GM12878 (cell line): ENCODE data around the gene NPTN. TPM values are rescaled to one million over a fixed set of nuclear protein-coding genes. Genes with fewer than 3 reads are reported as not detected.

Source experiments
- ATAC-seq: fragments of 200-7000 bp; cut with Tn5 transposase; 3 replicates; pipeline ENCODE4 v1.9.1; 2020; ENCODE audit warnings: mild to moderate bottlenecking, moderate library complexity
- BruUV-seq: library from RNA; stranded (reverse); fragments of 400-500 nt; replicated peaks from 2 replicates; lab custom pipeline; 2021; lab: Mats Ljungman, UMichigan
- CTCF ChIA-PET: fragments of 300-600 bp; sonication (Branson Sonifier 250); formaldehyde crosslinking; extraction: SDS; loops from one replicate; lab custom pipeline; 2021; ENCODE audit warnings: inconsistent platforms; lab: Yijun Ruan, JAX
- POLR2A ChIA-PET: fragments of 350-600 bp; formaldehyde crosslinking; extraction: SDS; loops from one replicate; lab custom pipeline; 2021; ENCODE audit warnings: inconsistent platforms; lab: Charles Lee
- RAD21 ChIA-PET: fragments of 300-600 bp; sonication (Branson Sonifier 250); formaldehyde crosslinking; loops from one replicate; lab custom pipeline; 2023; ENCODE audit warnings: antibody characterized with exemption; ENCODE audit not compliant: unreplicated experiment; lab: Charles Lee
- SMC1A ChIA-PET: fragments of 300-600 bp; sonication (Branson Sonifier 250); formaldehyde crosslinking; loops from one replicate; lab custom pipeline; 2023; ENCODE audit not compliant: unreplicated experiment, uncharacterized antibody; lab: Charles Lee
- DNase-seq: peaks from one replicate; pipeline ENCODE4 v3.0.0-alpha.2; 2011; ENCODE audit warnings: low read depth, low spot score
- FAIRE-seq: peaks from 3 replicates; lab custom pipeline; 2011; peaks lifted over from hg19 to GRCh38; lab: Jason Lieb, UNC
- H2AFZ ChIP-seq: 2 replicates; pipeline ENCODE4 v1.6.0; 2011; ENCODE audit warnings: low read depth, low read length, control low read depth; ENCODE audit not compliant: control insufficient read depth
- H3K27ac ChIP-seq: 2 replicates; pipeline ENCODE4 v1.5.1; 2011; ENCODE audit warnings: control low read depth; ENCODE audit not compliant: control insufficient read depth, insufficient read depth
- H3K27me3 ChIP-seq, 2 experiments: replicated peaks in 1 of 2; 2 replicates each; pipeline versions ENCODE4 v1.6.0 to v1.6.1; 2011; ENCODE audit warnings: low read length in 1 of 2; ENCODE audit not compliant: control insufficient read depth in 2 of 2, insufficient read depth in 2 of 2
- H3K36me3 ChIP-seq, 2 experiments: 2 replicates each; pipeline ENCODE4 v1.5.1; 2011; ENCODE audit warnings: low read length in 1 of 2; ENCODE audit not compliant: control insufficient read depth in 2 of 2, insufficient read depth in 2 of 2
- H3K4me1 ChIP-seq: 2 replicates; pipeline ENCODE4 v1.6.1; 2011; ENCODE audit warnings: mild to moderate bottlenecking, low read length, moderate library complexity, mixed read lengths; ENCODE audit not compliant: control insufficient read depth, insufficient read depth
- H3K4me2 ChIP-seq: 2 replicates; pipeline ENCODE4 v1.6.0; 2011; ENCODE audit warnings: control low read depth; ENCODE audit not compliant: control insufficient read depth, insufficient read depth
- H3K4me3 ChIP-seq: fragments of 200-600 bp; sonication (generic); 2 replicates; pipeline ENCODE4 v1.5.1; 2016
- H3K79me2 ChIP-seq: 2 replicates; pipeline ENCODE4 v1.6.0; 2011; ENCODE audit warnings: low read length; ENCODE audit not compliant: control insufficient read depth, insufficient read depth
- H3K9ac ChIP-seq: 2 replicates; pipeline ENCODE4 v1.8.0; 2011; ENCODE audit warnings: low read length, control low read depth, mixed read lengths; ENCODE audit not compliant: control insufficient read depth, insufficient read depth
- H3K9me3 ChIP-seq: replicated peaks from 3 replicates; pipeline ENCODE4 v1.5.1; 2011; ENCODE audit warnings: mild to moderate bottlenecking, low read length; ENCODE audit not compliant: control insufficient read depth, insufficient read depth
- H4K20me1 ChIP-seq: 2 replicates; pipeline ENCODE4 v1.6.0; 2011; ENCODE audit not compliant: control insufficient read depth, insufficient read depth
- CHD2 ChIP-seq: IDR thresholded peaks from 2 replicates; pipeline ENCODE4 v1.6.1; 2011; ENCODE audit warnings: low read depth, low read length, improper control_type of control experiment, borderline replicate concordance
- E2F4 ChIP-seq: IDR thresholded peaks from 2 replicates; pipeline ENCODE4 v1.6.1; 2012; ENCODE audit warnings: low read depth, low read length, improper control_type of control experiment
- EGR1 ChIP-seq, 2 experiments: IDR thresholded peaks; 1 replicate in 1 of 2; 2 replicates in 1 of 2; pipeline ENCODE4 v1.6.1; 2011 to 2012; ENCODE audit warnings: low read depth in 2 of 2, low read length in 2 of 2, borderline replicate concordance in 1 of 2, mild to moderate bottlenecking in 1 of 2, moderate library complexity in 1 of 2
- FOXK2 ChIP-seq: fragments of 450-650 bp; IDR thresholded peaks from 2 replicates; pipeline ENCODE4 v1.6.1; 2017; ENCODE audit warnings: mild to moderate bottlenecking, moderate library complexity
- GABPA ChIP-seq: IDR thresholded peaks from 2 replicates; pipeline ENCODE4 v1.6.1; 2014; ENCODE audit warnings: antibody characterized with exemption, low read depth, mild to moderate bottlenecking, inconsistent platforms
- IKZF2 ChIP-seq, 2 experiments: fragments of 450-650 bp; IDR thresholded peaks; 2 replicates each; pipeline ENCODE4 v1.6.1; 2017; ENCODE audit warnings: mild to moderate bottlenecking in 2 of 2, moderate library complexity in 2 of 2
- LARP7 ChIP-seq: fragments of 450-650 bp; IDR thresholded peaks from 2 replicates; pipeline ENCODE4 v1.6.1; 2017; ENCODE audit warnings: mild to moderate bottlenecking
- MEF2A ChIP-seq: IDR thresholded peaks from 2 replicates; pipeline ENCODE4 v1.6.1; 2011; ENCODE audit warnings: low read depth, mild to moderate bottlenecking, low read length, moderate library complexity; ENCODE audit not compliant: insufficient read depth
- NFYB ChIP-seq: IDR thresholded peaks from 2 replicates; pipeline ENCODE4 v1.6.1; 2011; ENCODE audit warnings: low read depth, mild to moderate bottlenecking, low read length, improper control_type of control experiment, moderate library complexity; ENCODE audit not compliant: insufficient read depth
- PAX5 ChIP-seq: IDR thresholded peaks from 2 replicates; pipeline ENCODE4 v1.6.1; 2011; ENCODE audit warnings: low read depth, low read length, borderline replicate concordance
- PKNOX1 ChIP-seq: fragments of 450-650 bp; IDR thresholded peaks from 2 replicates; pipeline ENCODE4 v1.6.1; 2016; ENCODE audit warnings: mild to moderate bottlenecking
- RCOR1 ChIP-seq: conservative IDR thresholded peaks from 2 replicates; pipeline ENCODE4 v1.6.1; 2012; ENCODE audit warnings: low read depth, low read length, improper control_type of control experiment
- SMARCA5 ChIP-seq: fragments of 450-650 bp; IDR thresholded peaks from 2 replicates; pipeline ENCODE4 v1.6.1; 2017; ENCODE audit warnings: mild to moderate bottlenecking
- WGBS: methylation state at CpG from one replicate; pipeline ENCODE4 v1.1.6; 2016; ENCODE audit warnings: low lambda C conversion rate; ENCODE audit not compliant: insufficient replicate concordance, insufficient coverage; ENCODE audit errors: missing lambda C conversion rate; 5-methylcytosine and 5-hydroxymethylcytosine counted together
- in situ Hi-C: fragments of 300-500 bp; cut with MboI; formaldehyde crosslinking; loops from 9 replicates; pipeline ENCODE4 v1.14.3; 2018; ENCODE audit warnings: mixed read lengths
- intact Hi-C: fragments of 100-400 bp; cut with micrococcal nuclease; formaldehyde crosslinking; loops from one replicate; pipeline ENCODE4 v1.14.2; 2022; ENCODE audit not compliant: unreplicated experiment
- polyA plus RNA-seq, 11 experiments: library from polyadenylated mRNA; depleted of rRNA in 4 of 11; unstranded in 6 of 11; stranded (reverse) in 5 of 11; fragments of >200 nt; fragmentation: Nextera tagmentation in 4 of 11; fragmentation: Illumina TruSeq in 1 of 11; extraction: Ambion mirVana in 4 of 11; extraction: Trizol in 1 of 11; gene quantifications; 1 replicate in 1 of 11; 2 replicates in 10 of 11; pipeline versions ENCODE4 v1.2.1 to v1.2.3, GENCODE V29; 2011 to 2016; ENCODE audit warnings: inconsistent platforms in 2 of 11, missing spikeins in 2 of 11, low read depth in 1 of 11
- total RNA-seq, 4 experiments: library from RNA; depleted of rRNA in 3 of 4; stranded (reverse); fragments of >200 nt in 3 of 4; fragmentation: Illumina TruSeq in 1 of 4; extraction: Trizol in 1 of 4; gene quantifications; 2 replicates each; pipeline versions ENCODE4 v1.2.1 to v1.2.3, GENCODE V29; 2013 to 2021
- TF ChIP-seq, protein P1 (sequence below): fragments of 450-650 bp; IDR thresholded peaks from 2 replicates; pipeline ENCODE4 v1.6.1; 2017; ENCODE audit warnings: mild to moderate bottlenecking, low read depth, inconsistent platforms; ENCODE audit not compliant: poor library complexity, severe bottlenecking

Gene NPTN
- total and polyA plus RNA-seq, 10 of the 15 experiments (the other 5 are each of a cell fraction or from before 2014, with no cell fraction given): 17.8 to 79.1 (median 41.7) TPM

DNA sequence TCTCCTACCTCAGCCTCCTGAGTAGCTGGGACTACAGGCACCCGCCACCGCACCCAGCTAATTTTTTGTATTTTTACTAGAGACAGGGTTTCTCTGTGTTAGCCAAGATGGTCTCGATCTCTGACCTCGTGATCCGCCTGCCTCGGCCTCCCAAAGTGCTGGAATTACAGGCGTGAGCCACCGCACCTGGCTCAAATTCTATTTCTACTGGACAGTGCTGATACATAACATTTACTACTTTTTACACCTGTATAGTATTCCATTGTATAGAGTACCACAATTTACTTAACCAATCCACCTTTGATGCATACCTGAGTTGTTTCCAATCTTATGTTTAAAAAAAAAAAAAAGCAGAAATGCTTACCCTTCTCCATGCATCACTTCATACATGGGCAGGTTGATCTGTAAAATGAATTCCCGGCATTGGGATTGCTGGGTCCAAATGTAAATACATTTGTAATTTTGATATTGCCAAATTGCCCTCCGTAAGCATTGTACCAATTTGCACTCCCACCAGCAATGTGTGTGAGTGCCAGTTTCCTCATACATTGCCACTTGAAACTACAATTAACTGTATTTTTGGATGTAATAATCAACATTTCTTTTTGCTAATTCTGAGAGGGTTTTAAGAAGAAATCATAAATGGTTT, 94.5 kb downstream of the NPTN start (continued):
- TF ChIP-seq PKNOX1 (no peak), GABPA (no peak), RCOR1 (no peak), CHD2 (no peak), NFYB (no peak)

DNA sequence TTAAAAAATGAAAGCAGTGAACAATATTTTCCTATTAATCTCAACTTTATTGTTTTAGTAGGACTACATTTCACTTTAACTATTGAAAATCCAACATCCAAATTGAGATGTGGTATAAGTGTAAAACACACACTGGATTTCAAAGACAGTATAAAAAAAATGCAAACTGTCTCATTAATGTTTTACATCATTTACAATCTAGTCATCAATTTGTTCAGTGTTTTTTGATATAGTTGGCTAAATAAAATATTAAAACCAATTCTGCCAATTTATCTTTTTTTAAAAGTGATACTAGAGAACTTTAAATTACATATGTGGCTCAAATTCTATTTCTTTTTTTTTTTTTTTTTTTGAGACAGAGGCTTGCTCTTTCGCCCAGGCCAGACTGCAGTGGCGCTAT, 95.1 kb downstream of the NPTN start:
- WGBS: no CpG with 5 or more reads among the region's 2 CpGs
- Histone ChIP-seq H4K20me1 (no peaks in the 10 kb centered on the region), H3K27ac (no peak overlapping the region), H3K4me1 (no peaks in the 10 kb centered on the region), H3K4me3 (no peak overlapping the region), H3K9me3 (no peaks in the 10 kb centered on the region), H3K4me2 (no peak overlapping the region), H3K79me2 (no peaks in the 10 kb centered on the region), H3K27me3 (no peaks in the 10 kb centered on the region), H3K9ac (no peak overlapping the region), H3K36me3 (no peaks in the 10 kb centered on the region), H2AFZ (no peak overlapping the region)
- no peak for ATAC-seq
- in situ Hi-C loops (no loop called here), intact Hi-C loops (no loop called here)
- DNase-seq: no peak
- no peak for FAIRE-seq
- ChIA-PET SMC1A (no interaction called here), POLR2A (no interaction called here), RAD21 (no interaction called here), CTCF (no interaction called here)
- no TSS peak for BruUV-seq
- no peak for TF ChIP-seq FOXK2
- no peak for TF ChIP-seq E2F4
- TF ChIP-seq LARP7: no peak
- TF ChIP-seq IKZF2 (IDR thresholded peaks at IDR 0.05): no peak
- TF ChIP-seq, protein P1, sequence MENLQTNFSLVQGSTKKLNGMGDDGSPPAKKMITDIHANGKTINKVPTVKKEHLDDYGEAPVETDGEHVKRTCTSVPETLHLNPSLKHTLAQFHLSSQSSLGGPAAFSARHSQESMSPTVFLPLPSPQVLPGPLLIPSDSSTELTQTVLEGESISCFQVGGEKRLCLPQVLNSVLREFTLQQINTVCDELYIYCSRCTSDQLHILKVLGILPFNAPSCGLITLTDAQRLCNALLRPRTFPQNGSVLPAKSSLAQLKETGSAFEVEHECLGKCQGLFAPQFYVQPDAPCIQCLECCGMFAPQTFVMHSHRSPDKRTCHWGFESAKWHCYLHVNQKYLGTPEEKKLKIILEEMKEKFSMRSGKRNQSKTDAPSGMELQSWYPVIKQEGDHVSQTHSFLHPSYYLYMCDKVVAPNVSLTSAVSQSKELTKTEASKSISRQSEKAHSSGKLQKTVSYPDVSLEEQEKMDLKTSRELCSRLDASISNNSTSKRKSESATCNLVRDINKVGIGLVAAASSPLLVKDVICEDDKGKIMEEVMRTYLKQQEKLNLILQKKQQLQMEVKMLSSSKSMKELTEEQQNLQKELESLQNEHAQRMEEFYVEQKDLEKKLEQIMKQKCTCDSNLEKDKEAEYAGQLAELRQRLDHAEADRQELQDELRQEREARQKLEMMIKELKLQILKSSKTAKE: no peak
- no peak for TF ChIP-seq PAX5
- TF ChIP-seq SMARCA5: no peak
- TF ChIP-seq EGR1 (IDR thresholded peaks at IDR 0.05; ENCODE audit: borderline replicate concordance in 1 of 2, low read depth in 2 of 2, low read length in 2 of 2): no peak
- no peak for TF ChIP-seq MEF2A
